Kidney glomerular epithelial cell (primary cell): ENCODE data around the gene LKAAEAR1.

ENCODE experiments used
- DNase-seq: peaks from one replicate; lab custom pipeline; 2025; lab: John Stamatoyannopoulos, UW

The LKAAEAR1 gene

DNA sequence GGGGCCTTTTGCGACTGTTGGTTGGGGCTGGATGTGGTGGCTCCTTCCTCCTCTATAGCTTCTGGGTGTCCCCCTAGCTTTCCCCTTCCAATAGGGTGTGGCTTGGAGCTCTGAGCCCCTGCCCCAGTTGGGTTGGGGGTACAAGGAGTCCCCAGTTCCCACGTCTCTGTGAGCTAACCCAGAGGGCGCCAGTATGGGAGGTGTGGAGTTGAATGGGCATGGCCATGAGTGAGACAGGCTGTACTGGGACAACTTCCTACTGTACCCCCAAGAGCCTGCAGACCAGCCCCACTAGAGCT, 47.0 kb downstream of the LKAAEAR1 start:
- no peak for DNase-seq

DNA sequence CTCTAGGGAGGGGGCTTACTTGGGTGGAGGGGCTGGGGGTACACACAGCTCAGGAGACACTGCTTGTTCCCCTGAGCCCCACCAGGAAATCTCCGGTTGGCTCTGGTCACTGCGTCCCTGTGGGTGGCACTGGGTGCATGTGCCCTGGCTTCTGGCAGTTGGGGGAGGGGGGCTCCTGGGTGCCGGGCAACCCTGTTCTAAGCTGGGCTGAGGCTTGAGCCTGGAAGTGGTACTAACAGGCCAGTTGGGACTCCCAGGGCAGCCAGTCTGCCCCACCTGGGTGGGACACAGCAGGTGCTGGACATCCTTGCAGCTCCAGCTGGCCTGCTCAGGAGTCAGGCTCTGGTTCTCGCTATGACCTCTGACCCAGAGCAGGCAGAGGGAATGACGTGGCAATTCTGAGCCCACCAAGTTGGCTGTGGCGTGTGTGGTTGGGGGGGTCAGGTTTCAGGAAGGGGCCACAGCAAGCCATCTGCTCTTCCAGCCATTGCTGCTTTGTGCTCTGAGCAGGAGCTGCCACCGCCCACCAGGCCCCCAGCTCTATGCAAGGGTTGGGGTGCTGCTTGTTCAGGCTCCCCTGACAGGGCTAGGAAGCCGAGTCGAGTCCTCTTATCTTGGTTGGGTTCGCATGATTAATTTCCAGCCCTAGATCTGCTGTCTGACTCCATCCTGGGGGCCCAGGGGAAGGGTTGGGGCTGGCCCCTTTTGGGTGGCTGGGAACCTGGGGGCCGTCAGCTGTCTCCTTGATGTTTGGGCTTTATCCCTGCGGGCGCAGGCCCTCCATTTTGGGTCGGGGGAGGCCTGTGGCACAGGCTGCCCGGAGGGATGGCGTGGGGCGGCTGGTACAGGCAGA, 47.6 kb downstream of the LKAAEAR1 start:
- DNase-seq, result no peak

DNA sequence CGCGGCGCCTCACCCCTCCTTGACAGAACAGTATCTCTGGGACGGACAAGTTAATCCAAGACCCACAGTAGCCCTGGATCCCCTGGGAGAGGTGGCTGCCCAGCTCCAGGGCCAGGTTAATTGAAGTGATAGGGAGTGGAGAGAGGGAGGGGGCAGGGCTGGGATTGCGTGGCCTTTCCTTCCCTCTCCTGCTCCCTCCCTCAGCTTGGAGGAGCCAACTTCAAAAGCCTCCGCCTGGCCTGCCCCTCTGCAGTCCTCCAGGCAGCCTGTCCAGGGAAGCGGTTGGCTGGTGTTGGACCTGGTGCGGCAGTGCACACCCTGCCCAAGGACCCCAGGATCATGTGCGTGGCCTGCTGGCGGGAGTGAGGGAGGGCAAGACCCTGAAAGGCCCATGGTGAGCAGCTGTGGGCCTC, 48.3 kb downstream of the LKAAEAR1 start, which contains the start of gene C20orf204:
C20orf204 (plus strand) TSS at position 250 of the 413 bp plus-strand sequence; CDS start at position 392, 142 bp downstream.
- no peak for DNase-seq

- DNase-seq, result no peak
Measured at GRCh38 chr20:64035066-64035932, 48.9 kb downstream of the LKAAEAR1 start.

DNA sequence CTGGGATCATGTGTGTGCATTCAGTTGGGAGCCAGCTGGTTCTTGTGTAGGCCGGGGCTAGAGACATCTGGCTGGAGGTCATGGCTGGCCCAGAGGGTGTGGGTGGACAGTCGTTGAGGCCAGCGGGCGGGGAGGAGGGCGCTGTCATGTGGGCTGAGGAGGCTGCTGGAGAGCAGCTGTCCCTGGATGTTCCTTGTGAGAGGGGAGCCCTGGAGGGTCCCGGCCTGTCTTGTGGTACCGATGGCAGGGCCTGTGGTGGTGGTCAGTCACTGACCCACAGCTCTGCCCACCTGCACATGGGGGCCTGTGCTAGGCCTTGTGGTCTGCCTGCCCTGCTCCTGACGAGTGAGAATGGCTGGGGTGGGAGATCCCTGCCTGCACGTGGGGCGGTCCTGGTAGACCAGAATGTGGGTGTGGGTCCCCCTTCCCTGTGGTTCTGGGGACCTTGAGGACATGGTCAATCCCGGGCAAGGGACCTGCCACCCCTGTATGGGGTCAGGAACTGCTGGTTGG, 50.2 kb downstream of the LKAAEAR1 start:
- no peak for DNase-seq
